ENCODE measurements around the gene CCDC33.

CCDC33 gene

GRCh38 chr15:74208901-74209559 is 27.1 kb upstream of the CCDC33 start:
- no peak for DNase-seq (ENCODE audit: low read depth, low spot score)

- no peak for DNase-seq (ENCODE audit: low read depth, low spot score)
Measured at GRCh38 chr15:74209560-74209958, 26.6 kb upstream of the CCDC33 start.

GRCh38 chr15:74209997-74210671 is 26.0 kb upstream of the CCDC33 start:
- DNase-seq (ENCODE audit: low read depth, low spot score), result no peak

- DNase-seq (ENCODE audit: low read depth, low spot score), result no peak
Measured at GRCh38 chr15:74210729-74211128, 25.4 kb upstream of the CCDC33 start.

- no peak for DNase-seq (ENCODE audit: low read depth, low spot score)
Measured at GRCh38 chr15:74211656-74212055, 24.5 kb upstream of the CCDC33 start.

GRCh38 chr15:74212494-74212893 is 23.6 kb upstream of the CCDC33 start:
- no peak for DNase-seq (ENCODE audit: low read depth, low spot score)

- DNase-seq (ENCODE audit: low read depth, low spot score), result no peak
Measured at GRCh38 chr15:74213858-74214284, 22.3 kb upstream of the CCDC33 start.

GRCh38 chr15:74214324-74215021 is 21.7 kb upstream of the CCDC33 start:
- DNase-seq (ENCODE audit: low read depth, low spot score), result no peak

DNA sequence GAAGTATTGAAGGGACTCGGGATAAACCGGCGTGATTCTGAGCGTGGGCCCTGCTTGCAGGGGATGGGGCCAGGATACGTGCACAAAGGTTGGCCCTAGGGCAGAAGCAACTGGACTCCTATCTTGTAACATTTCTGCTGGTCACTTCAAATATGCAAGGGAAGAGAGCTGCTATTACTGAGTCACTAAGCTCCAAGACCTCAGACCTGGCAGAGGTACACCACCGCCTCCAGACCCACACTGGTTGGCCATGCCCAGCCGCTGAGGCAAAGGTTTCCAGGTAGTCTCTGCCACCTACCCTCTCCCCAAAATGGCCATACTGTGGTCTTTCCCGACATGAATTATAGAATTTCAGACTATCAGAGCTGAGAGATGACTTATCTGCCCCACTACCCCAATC is 20.2 kb upstream of the CCDC33 start:
- no peak for DNase-seq (ENCODE audit: low read depth, low spot score)

DNA sequence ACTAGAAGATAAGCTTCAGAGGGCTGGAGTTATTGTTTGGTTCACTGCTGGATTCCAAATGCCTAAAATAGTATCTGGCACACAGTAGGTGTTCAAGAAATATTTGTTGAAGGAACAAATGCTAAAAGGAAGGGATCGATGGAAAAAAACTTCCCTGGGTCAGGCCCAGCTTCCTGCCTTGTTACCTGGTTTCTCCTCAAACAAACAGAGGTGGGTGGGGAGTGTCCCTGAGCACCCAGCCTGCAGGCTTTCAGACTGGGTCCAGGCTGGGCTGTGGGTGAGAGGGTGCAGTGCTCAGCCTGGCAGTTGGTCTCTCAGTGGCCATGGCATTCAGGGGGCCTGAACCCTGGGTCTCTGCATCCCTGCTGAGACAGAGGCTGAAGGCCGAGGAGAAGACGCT is 19.2 kb upstream of the CCDC33 start:
- DNase-seq (ENCODE audit: low read depth, low spot score), result no peak

DNA sequence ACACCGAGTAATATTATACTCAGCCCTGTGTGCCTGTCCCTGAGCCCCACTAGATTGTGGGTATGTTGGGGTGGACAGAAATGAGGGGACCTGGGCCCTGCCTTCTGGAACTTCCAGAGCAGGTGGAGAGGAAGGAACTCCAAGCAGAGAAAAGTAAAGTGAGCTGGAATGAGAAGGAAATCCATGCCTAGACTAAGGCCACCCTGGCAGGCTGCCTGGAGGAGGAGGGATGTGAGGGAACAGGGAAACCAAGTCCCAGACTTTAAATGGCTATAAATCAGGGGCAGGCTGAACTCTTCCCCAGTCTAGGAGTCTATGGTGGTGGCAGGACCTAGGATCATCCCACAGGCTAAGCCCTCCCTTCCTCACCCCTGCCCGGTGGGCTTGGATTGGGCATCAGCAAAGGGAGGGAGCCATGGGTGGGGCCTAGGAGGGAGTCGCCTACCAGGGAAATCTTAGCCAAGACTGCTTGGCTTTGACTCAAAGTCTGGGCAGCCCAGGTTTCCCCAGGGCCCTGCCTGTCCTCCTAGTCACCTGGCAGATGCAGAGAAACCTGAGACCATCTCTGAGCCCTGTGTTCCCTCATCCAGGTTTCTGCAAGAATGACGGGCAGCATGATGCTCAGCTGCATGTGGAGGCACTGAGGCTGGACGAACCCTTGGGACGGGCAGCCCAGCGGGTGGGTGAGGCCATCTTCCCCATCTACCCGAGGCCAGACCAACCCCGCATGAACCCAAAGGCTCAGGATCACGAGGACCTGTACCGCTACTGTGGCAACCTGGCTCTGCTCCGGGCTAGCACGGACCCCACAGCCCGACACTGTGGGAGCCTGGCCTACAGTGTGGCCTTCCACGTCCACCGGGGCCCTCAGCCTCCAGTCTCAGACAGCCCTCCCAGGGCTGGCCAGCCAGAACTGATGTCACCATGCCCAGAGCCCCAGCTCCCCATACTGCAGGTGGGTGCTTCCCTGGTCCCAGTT is 17.9 kb upstream of the CCDC33 start:
- no peak for DNase-seq (ENCODE audit: low read depth, low spot score)

- DNase-seq (ENCODE audit: low read depth, low spot score), result no peak
Measured at GRCh38 chr15:74220475-74221248, 15.5 kb upstream of the CCDC33 start.

DNA sequence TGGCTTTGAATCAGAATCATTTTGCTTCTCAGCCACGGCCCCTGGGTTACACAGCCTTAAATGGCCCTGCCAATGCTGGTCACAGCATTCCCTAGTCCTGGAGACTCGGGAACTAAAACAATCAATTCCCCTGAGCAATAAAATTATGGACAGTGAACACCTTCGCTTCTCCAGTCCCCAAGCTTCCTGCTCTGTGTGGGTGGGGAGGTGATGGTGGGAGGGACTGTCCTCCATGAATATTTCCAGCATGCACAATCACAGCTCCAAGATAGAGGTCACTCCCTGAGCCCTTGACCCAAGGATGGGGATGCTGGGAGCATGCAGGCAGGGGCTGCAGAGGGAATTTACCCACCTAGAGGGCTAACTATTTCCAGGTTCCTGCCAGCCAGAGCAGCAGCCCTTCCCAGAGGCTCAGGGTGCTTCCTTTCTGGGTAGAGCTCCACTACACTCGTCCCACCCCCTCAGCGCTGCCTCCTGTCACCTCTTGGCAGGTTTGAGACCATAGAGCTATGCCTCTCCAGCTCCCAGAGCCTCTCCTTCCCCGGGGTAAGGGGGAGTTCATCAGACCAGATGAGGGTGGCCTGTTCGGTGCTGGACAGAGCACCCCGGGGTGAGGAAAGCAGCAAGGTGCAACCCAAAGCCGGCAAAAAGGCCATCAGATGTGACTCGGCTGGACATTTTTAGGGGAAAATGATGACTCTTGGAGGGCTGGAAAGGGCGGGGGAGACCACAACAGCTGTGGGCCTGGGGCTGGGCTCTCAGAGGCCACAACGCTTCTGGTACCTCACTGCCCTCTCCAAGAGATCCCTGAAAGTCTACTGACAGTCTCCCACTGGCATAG is 14.5 kb upstream of the CCDC33 start:
- DNase-seq (ENCODE audit: low read depth, low spot score), result no peak

DNA sequence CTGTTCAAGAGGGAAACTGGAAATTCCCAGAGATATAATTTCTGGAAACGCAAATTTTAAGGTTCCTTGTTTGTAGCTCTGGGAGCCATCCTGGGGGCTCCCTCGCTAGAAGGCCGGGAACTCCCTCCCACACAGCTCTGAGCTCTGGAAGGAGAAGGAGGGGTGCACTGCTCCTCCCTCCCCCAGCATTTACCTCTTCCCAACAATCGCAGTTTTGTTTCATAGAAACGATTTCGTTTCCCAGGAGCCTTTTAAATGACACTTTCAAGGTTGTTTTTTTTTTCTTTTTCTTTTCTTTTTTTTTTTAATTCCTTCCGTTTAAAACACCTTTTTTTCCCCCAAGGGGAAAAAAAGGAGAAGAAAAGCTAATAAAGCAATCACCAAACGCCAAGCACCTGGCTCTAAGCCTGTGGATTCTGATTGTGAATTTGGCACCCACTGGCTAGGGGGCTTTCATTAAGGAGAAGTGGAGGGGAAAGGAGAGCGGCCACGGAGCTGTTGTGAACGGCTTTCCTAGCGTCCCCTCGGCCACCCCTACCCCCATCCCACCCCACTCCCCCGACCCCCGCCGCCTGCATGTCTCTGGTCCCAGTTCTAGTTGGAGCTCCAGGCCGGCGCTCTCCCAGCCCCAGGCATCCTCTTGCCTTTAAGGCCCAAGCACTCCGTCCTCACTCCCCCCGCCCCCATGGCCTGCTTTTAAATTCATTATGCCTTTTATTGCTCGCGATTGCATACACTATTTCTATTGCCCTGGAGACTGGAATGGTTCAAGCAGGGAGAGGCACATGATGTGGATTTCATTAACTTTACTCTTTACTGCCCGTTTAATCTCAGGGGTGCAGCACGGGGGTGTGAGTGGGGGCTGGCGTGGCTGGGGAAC is 13.6 kb upstream of the CCDC33 start:
- no peak for DNase-seq (ENCODE audit: low read depth, low spot score)

DNA sequence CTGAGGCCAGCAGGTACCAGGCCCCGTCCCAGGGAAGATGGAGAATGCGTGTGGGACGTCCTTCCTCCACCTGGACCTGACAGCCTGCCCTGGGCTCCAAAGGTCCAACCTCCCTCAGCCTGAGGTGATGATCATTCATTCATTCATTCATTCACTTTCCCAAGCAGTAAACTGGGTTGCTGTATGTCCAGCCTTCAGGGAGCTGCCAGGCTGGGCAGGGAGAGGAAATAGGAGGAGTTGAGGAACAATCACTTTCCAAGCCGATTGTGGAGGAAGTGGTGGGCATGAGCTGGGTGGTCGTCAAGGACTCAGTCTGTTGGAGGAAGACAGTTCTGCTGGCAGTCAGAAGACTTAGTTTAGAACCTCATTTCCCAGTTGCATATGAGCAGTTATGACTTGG is 10.2 kb upstream of the CCDC33 start:
- DNase-seq (ENCODE audit: low read depth, low spot score), result no peak

- no peak for DNase-seq (ENCODE audit: low read depth, low spot score)
Measured at GRCh38 chr15:74226761-74227540, 9.2 kb upstream of the CCDC33 start.

GRCh38 chr15:74227968-74228722 is 8.0 kb upstream of the CCDC33 start:
- no peak for DNase-seq (ENCODE audit: low read depth, low spot score)

- DNase-seq (ENCODE audit: low read depth, low spot score), result no peak
Measured at GRCh38 chr15:74228723-74229081, 7.4 kb upstream of the CCDC33 start.

Data from activated naive CD8-positive, alpha-beta T cell treated with anti-CD3 and anti-CD28 coated beads, Interleukin-2, amount 50 U/mL, for 16 hours (primary cell).